ENCODE results near the gene EPHB4. TPM values are rescaled to one million over a fixed set of nuclear protein-coding genes. Genes with fewer than 3 reads are reported as not detected.

The EPHB4 gene
- total and polyA plus RNA-seq, 2 of the 8 experiments (the other 6 are each of a cell fraction or from before 2014, with no cell fraction given), result 85.0 to 113 TPM

GRCh38 chr7:100802951-100803350 is 24.4 kb downstream of the EPHB4 start:
- no peak for TF ChIP-seq HDAC6 (IDR thresholded peaks at IDR 0.05; ENCODE audit: low read depth, low read length)
- TF ChIP-seq CHD2 (IDR thresholded peaks at IDR 0.05; ENCODE audit: low read length), result no peak
- H2BK20ac ChIP-seq (ENCODE audit: low read length), result no peak overlapping the region
- H3K4ac ChIP-seq (replicated peaks; ENCODE audit: insufficient read length, low read depth, low read length), result no peak overlapping the region
- H3K23me2 ChIP-seq (ENCODE audit: low read depth, low read length), result no peaks in the 10 kb centered on the region
- H2AFZ ChIP-seq (ENCODE audit: low read length), result no peak overlapping the region
- no peak overlapping the region for H3K9ac ChIP-seq (replicated peaks in 1 of 4; ENCODE audit: extremely low read depth in 1 of 4, low read depth in 3 of 4, low read length in 3 of 4)
- no peak overlapping the region for H3K27ac ChIP-seq (ENCODE audit: low read depth, low read length)
- H2BK120ac ChIP-seq (replicated peaks; ENCODE audit: low read depth, low read length), result no peak overlapping the region
- no peak overlapping the region for H3K14ac ChIP-seq (ENCODE audit: insufficient read length)
- no peak overlapping the region for H3K18ac ChIP-seq (ENCODE audit: extremely low read depth, low read length)
- no peaks in the 10 kb centered on the region for H3K9me3 ChIP-seq (ENCODE audit: insufficient read depth in 2 of 2, low read depth in 1 of 2, low read length in 1 of 2)
- H4K20me1 ChIP-seq (replicated peaks in 1 of 2; ENCODE audit: control insufficient read depth in 1 of 2, insufficient read depth in 2 of 2, low read length in 2 of 2), result peaks cover 0 to 3% of the 10 kb centered on the region in 2 experiments
- H3K4me3 ChIP-seq (ENCODE audit: extremely low read depth in 1 of 4, insufficient read depth in 2 of 4, low read depth in 3 of 4, low read length in 4 of 4), result no peak overlapping the region
- ChIA-PET CTCF (ENCODE audit: partially characterized antibody) (interaction anchor here (0.8 to 13.2 kb wide), 10 partner anchors 12 to 87 kb away, joined by 3 to 215 read pairs (median 14); partner anchors contain the start of genes SLC12A9 and UFSP1), POLR2A (ENCODE audit: partially characterized antibody) (interaction anchor here (0.8 to 10.3 kb wide), 12 partner anchors 11 to 121 kb away, joined by 3 to 124 read pairs (median 5); partner anchors contain the start of genes EPHB4 and SLC12A9)
- DNase-seq (ENCODE audit: low read depth in 1 of 2, low spot score in 2 of 2) (peak in 1 of 2 experiments; percentile 47), FAIRE-seq (no peak)
- H4K91ac ChIP-seq (replicated peaks; ENCODE audit: insufficient read length, low read length), result no peak overlapping the region
- no peak overlapping the region for H2BK15ac ChIP-seq (ENCODE audit: low read length)
- H3K56ac ChIP-seq (replicated peaks; ENCODE audit: insufficient read length, low read depth, low read length), result no peak overlapping the region
- 98% methylated on average over 4 of the region's 4 CpGs; no CpG with 5 or more reads in 1 of the 2 experiments for WGBS, 2 experiments (ENCODE audit: extremely low coverage in 1 of 2, insufficient coverage in 1 of 2, insufficient read length in 1 of 2, insufficient replicate concordance in 2 of 2, low coverage in 1 of 2, low lambda C conversion rate in 2 of 2, missing lambda C conversion rate in 1 of 2)
- no peaks in the 10 kb centered on the region for H3K79me1 ChIP-seq (ENCODE audit: low read depth, low read length)
- H3K36me3 ChIP-seq (ENCODE audit: control insufficient read depth in 2 of 4, insufficient read depth in 4 of 4, low read length in 3 of 4), result peaks cover 22 to 53% (median 33%) of the 10 kb centered on the region in 4 experiments
- H3K23ac ChIP-seq (ENCODE audit: insufficient read length), result no peak overlapping the region
- H4K8ac ChIP-seq (ENCODE audit: extremely low read depth, insufficient read depth, low read length), result no peak overlapping the region
- no peaks in the 10 kb centered on the region for H3K79me2 ChIP-seq (ENCODE audit: control insufficient read depth in 1 of 2, insufficient read depth in 2 of 2, low read length in 2 of 2)
- no peak overlapping the region for H3K4me2 ChIP-seq (ENCODE audit: insufficient read depth in 1 of 2, low read depth in 2 of 2, low read length in 2 of 2)
- H2BK12ac ChIP-seq (ENCODE audit: low read depth, low read length), result no peak overlapping the region
- no peak overlapping the region for H4K5ac ChIP-seq (ENCODE audit: insufficient read length, low read depth, low read length)
- no peaks in the 10 kb centered on the region for H3K27me3 ChIP-seq (replicated peaks in 1 of 4; ENCODE audit: control insufficient read depth in 3 of 4, extremely low read depth in 1 of 4, insufficient read depth in 3 of 4, low read length in 3 of 4)
- H3K4me1 ChIP-seq (replicated peaks in 1 of 4; ENCODE audit: control insufficient read depth in 3 of 4, insufficient read depth in 4 of 4, low read length in 3 of 4), result peaks cover 0 to 8% (median 3%) of the 10 kb centered on the region in 4 experiments; a peak in 5 of 7 replicates
- H2BK5ac ChIP-seq (ENCODE audit: low read depth, low read length), result no peak overlapping the region
- no peak overlapping the region for H2AK5ac ChIP-seq (ENCODE audit: low read depth, low read length)

Data from H1 (cell line).